GM12878 (cell line): ENCODE results near the gene MDM1. TPM values are rescaled to one million over a fixed set of nuclear protein-coding genes. Genes with fewer than 3 reads are reported as not detected.

ENCODE experiments used
- ATAC-seq: fragments of 200-7000 bp; cut with Tn5 transposase; 3 replicates; pipeline ENCODE4 v1.9.1; 2020; ENCODE audit warnings: mild to moderate bottlenecking, moderate library complexity
- BruUV-seq: library from RNA; stranded (reverse); fragments of 400-500 nt; replicated peaks from 2 replicates; lab custom pipeline; 2021; lab: Mats Ljungman, UMichigan
- CTCF ChIA-PET: fragments of 300-600 bp; sonication (Branson Sonifier 250); formaldehyde crosslinking; extraction: SDS; loops from one replicate; lab custom pipeline; 2021; ENCODE audit warnings: inconsistent platforms; lab: Yijun Ruan, JAX
- POLR2A ChIA-PET: fragments of 350-600 bp; formaldehyde crosslinking; extraction: SDS; loops from one replicate; lab custom pipeline; 2021; ENCODE audit warnings: inconsistent platforms; lab: Charles Lee
- RAD21 ChIA-PET: fragments of 300-600 bp; sonication (Branson Sonifier 250); formaldehyde crosslinking; loops from one replicate; lab custom pipeline; 2023; ENCODE audit warnings: antibody characterized with exemption; ENCODE audit not compliant: unreplicated experiment; lab: Charles Lee
- SMC1A ChIA-PET: fragments of 300-600 bp; sonication (Branson Sonifier 250); formaldehyde crosslinking; loops from one replicate; lab custom pipeline; 2023; ENCODE audit not compliant: unreplicated experiment, uncharacterized antibody; lab: Charles Lee
- DNase-seq: peaks from one replicate; pipeline ENCODE4 v3.0.0-alpha.2; 2011; ENCODE audit warnings: low read depth, low spot score
- FAIRE-seq: peaks from 3 replicates; lab custom pipeline; 2011; peaks lifted over from hg19 to GRCh38; lab: Jason Lieb, UNC
- H2AFZ ChIP-seq: 2 replicates; pipeline ENCODE4 v1.6.0; 2011; ENCODE audit warnings: low read depth, low read length, control low read depth; ENCODE audit not compliant: control insufficient read depth
- H3K27ac ChIP-seq: 2 replicates; pipeline ENCODE4 v1.5.1; 2011; ENCODE audit warnings: control low read depth; ENCODE audit not compliant: control insufficient read depth, insufficient read depth
- H3K27me3 ChIP-seq, 2 experiments: replicated peaks in 1 of 2; 2 replicates each; pipeline versions ENCODE4 v1.6.0 to v1.6.1; 2011; ENCODE audit warnings: low read length in 1 of 2; ENCODE audit not compliant: control insufficient read depth in 2 of 2, insufficient read depth in 2 of 2
- H3K36me3 ChIP-seq, 2 experiments: 2 replicates each; pipeline ENCODE4 v1.5.1; 2011; ENCODE audit warnings: low read length in 1 of 2; ENCODE audit not compliant: control insufficient read depth in 2 of 2, insufficient read depth in 2 of 2
- H3K4me1 ChIP-seq: 2 replicates; pipeline ENCODE4 v1.6.1; 2011; ENCODE audit warnings: mild to moderate bottlenecking, low read length, moderate library complexity, mixed read lengths; ENCODE audit not compliant: control insufficient read depth, insufficient read depth
- H3K4me2 ChIP-seq: 2 replicates; pipeline ENCODE4 v1.6.0; 2011; ENCODE audit warnings: control low read depth; ENCODE audit not compliant: control insufficient read depth, insufficient read depth
- H3K4me3 ChIP-seq: fragments of 200-600 bp; sonication (generic); 2 replicates; pipeline ENCODE4 v1.5.1; 2016
- H3K79me2 ChIP-seq: 2 replicates; pipeline ENCODE4 v1.6.0; 2011; ENCODE audit warnings: low read length; ENCODE audit not compliant: control insufficient read depth, insufficient read depth
- H3K9ac ChIP-seq: 2 replicates; pipeline ENCODE4 v1.8.0; 2011; ENCODE audit warnings: low read length, control low read depth, mixed read lengths; ENCODE audit not compliant: control insufficient read depth, insufficient read depth
- H3K9me3 ChIP-seq: replicated peaks from 3 replicates; pipeline ENCODE4 v1.5.1; 2011; ENCODE audit warnings: mild to moderate bottlenecking, low read length; ENCODE audit not compliant: control insufficient read depth, insufficient read depth
- H4K20me1 ChIP-seq: 2 replicates; pipeline ENCODE4 v1.6.0; 2011; ENCODE audit not compliant: control insufficient read depth, insufficient read depth
- ASH2L ChIP-seq: fragments of 300-600, 200-600 bp; sonication (generic); IDR thresholded peaks from 2 replicates; pipeline ENCODE4 v1.6.1; 2017; ENCODE audit warnings: low read depth, mild to moderate bottlenecking, borderline replicate concordance
- HCFC1 ChIP-seq: fragments of 150-350 bp; IDR thresholded peaks from 2 replicates; pipeline ENCODE4 v1.6.1; 2014; ENCODE audit warnings: low read length
- NBN ChIP-seq: fragments of 450-650 bp; IDR thresholded peaks from 2 replicates; pipeline ENCODE4 v1.6.1; 2016
- NFIC ChIP-seq: IDR thresholded peaks from 2 replicates; pipeline ENCODE4 v1.6.1; 2012; ENCODE audit warnings: low read depth, mild to moderate bottlenecking, inconsistent platforms, low read length, moderate library complexity
- PAX8 ChIP-seq: fragments of 450-650 bp; IDR thresholded peaks from 2 replicates; pipeline ENCODE4 v1.6.1; 2017; ENCODE audit warnings: mild to moderate bottlenecking, moderate library complexity
- RUNX3 ChIP-seq: IDR thresholded peaks from 2 replicates; pipeline ENCODE4 v1.6.1; 2012; ENCODE audit warnings: low read length, inconsistent platforms
- SIN3A ChIP-seq: IDR thresholded peaks from 2 replicates; pipeline ENCODE4 v1.6.1; 2012; ENCODE audit warnings: low read depth, low read length, improper control_type of control experiment
- SMC3 ChIP-seq: IDR thresholded peaks from 2 replicates; pipeline ENCODE4 v1.6.1; 2011; ENCODE audit warnings: low read length, improper control_type of control experiment, borderline replicate concordance
- SPI1 ChIP-seq: IDR thresholded peaks from 2 replicates; pipeline ENCODE4 v1.6.1; 2011; ENCODE audit warnings: low read depth, mild to moderate bottlenecking, low read length, moderate library complexity, borderline replicate concordance; ENCODE audit not compliant: insufficient read depth
- SREBF2 ChIP-seq: IDR thresholded peaks from 2 replicates; pipeline ENCODE4 v1.6.1; 2012; ENCODE audit warnings: mild to moderate bottlenecking, low read length
- STAT3 ChIP-seq: IDR thresholded peaks from 2 replicates; pipeline ENCODE4 v1.6.1; 2011; ENCODE audit warnings: low read depth, low read length, improper control_type of control experiment
- SUZ12 ChIP-seq: fragments of 200-600 bp; sonication (generic); IDR thresholded peaks from one replicate; pipeline ENCODE4 v1.6.1; 2018; ENCODE audit warnings: antibody characterized with exemption, mild to moderate bottlenecking; ENCODE audit not compliant: unreplicated experiment
- TARDBP ChIP-seq: IDR thresholded peaks from 2 replicates; pipeline ENCODE4 v1.6.1; 2016; ENCODE audit warnings: borderline replicate concordance
- ZNF217 ChIP-seq: fragments of 450-650 bp; IDR thresholded peaks from 2 replicates; pipeline ENCODE4 v1.6.1; 2017; ENCODE audit warnings: antibody characterized with exemption, mild to moderate bottlenecking
- ZNF384 ChIP-seq: IDR thresholded peaks from 2 replicates; pipeline ENCODE4 v1.6.1; 2012; ENCODE audit warnings: low read depth, mild to moderate bottlenecking, low read length, improper control_type of control experiment, borderline replicate concordance
- WGBS: methylation state at CpG from one replicate; pipeline ENCODE4 v1.1.6; 2016; ENCODE audit warnings: low lambda C conversion rate; ENCODE audit not compliant: insufficient replicate concordance, insufficient coverage; ENCODE audit errors: missing lambda C conversion rate; 5-methylcytosine and 5-hydroxymethylcytosine counted together
- in situ Hi-C: fragments of 300-500 bp; cut with MboI; formaldehyde crosslinking; loops from 9 replicates; pipeline ENCODE4 v1.14.3; 2018; ENCODE audit warnings: mixed read lengths
- intact Hi-C: fragments of 100-400 bp; cut with micrococcal nuclease; formaldehyde crosslinking; loops from one replicate; pipeline ENCODE4 v1.14.2; 2022; ENCODE audit not compliant: unreplicated experiment
- polyA plus RNA-seq, 11 experiments: library from polyadenylated mRNA; depleted of rRNA in 4 of 11; unstranded in 6 of 11; stranded (reverse) in 5 of 11; fragments of >200 nt; fragmentation: Nextera tagmentation in 4 of 11; fragmentation: Illumina TruSeq in 1 of 11; extraction: Ambion mirVana in 4 of 11; extraction: Trizol in 1 of 11; gene quantifications; 1 replicate in 1 of 11; 2 replicates in 10 of 11; pipeline versions ENCODE4 v1.2.1 to v1.2.3, GENCODE V29; 2011 to 2016; ENCODE audit warnings: inconsistent platforms in 2 of 11, missing spikeins in 2 of 11, low read depth in 1 of 11
- total RNA-seq, 4 experiments: library from RNA; depleted of rRNA in 3 of 4; stranded (reverse); fragments of >200 nt in 3 of 4; fragmentation: Illumina TruSeq in 1 of 4; extraction: Trizol in 1 of 4; gene quantifications; 2 replicates each; pipeline versions ENCODE4 v1.2.1 to v1.2.3, GENCODE V29; 2013 to 2021
- TF ChIP-seq, protein P1 (sequence below): fragments of 450-650 bp; formaldehyde crosslinking; IDR thresholded peaks from 2 replicates; pipeline ENCODE4 v1.4.0; 2020; ENCODE audit warnings: mild to moderate bottlenecking, moderate library complexity
- TF ChIP-seq, protein P2 (sequence below): IDR thresholded peaks from 2 replicates; pipeline ENCODE4 v1.6.1; 2012; ENCODE audit warnings: low read length, inconsistent platforms

MDM1 gene
- total and polyA plus RNA-seq, 10 of the 15 experiments (the other 5 are each of a cell fraction or from before 2014, with no cell fraction given) = 10.1 to 25.3 (median 16.5) TPM

DNA sequence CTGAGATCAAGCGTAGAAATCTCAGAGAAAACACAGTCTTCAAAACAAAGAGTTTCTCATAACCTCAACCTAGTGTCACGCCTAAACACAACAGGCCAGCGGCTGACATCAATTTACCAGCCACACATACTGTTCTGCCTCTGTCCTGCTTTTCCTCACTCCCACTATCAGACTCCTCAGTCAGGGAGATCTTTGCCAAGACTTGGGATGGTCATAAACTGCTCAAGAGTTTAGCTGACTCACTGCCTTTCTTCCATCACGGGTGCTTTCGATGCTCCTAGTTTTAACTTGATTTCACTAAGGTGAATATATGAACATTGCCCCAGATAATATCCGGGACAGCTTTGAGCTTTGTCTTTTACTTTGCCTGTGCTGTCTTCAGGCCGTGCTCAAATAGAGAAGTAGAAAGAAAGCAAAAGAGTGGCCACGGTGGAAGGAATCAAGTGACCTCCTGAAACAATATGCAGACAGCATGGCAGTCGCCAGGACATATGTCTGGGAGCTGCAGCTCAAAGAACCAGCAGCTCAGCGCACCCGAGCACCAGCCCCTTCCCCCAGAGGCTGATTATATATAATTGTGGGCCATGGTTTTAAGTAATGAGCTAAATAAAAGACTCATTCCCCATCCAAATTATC lies 12.1 kb downstream of the MDM1 start:
- ATAC-seq = no peak
- Histone ChIP-seq H3K27ac (no peak overlapping the region), H2AFZ (no peak overlapping the region), H3K36me3 (no peaks in the 10 kb centered on the region), H3K4me2 (no peak overlapping the region), H3K4me3 (no peak overlapping the region), H3K4me1 (no peaks in the 10 kb centered on the region), H3K27me3 (no peaks in the 10 kb centered on the region), H3K9ac (no peak overlapping the region), H3K79me2 (no peaks in the 10 kb centered on the region), H3K9me3 (no peaks in the 10 kb centered on the region), H4K20me1 (no peaks in the 10 kb centered on the region)
- no peak for FAIRE-seq
- no TSS peak for BruUV-seq
- WGBS = 94% methylated on average over 11 of the region's 11 CpGs
- RAD21 ChIA-PET = interaction anchor here (0.7 to 2.6 kb wide), 7 partner anchors 12 to 345 kb away, joined by 3 to 13 read pairs (median 4); partner anchors contain the start of gene MDM1
- SMC1A ChIA-PET = interaction anchor here (0.8 to 3.0 kb wide), 10 partner anchors 11 to 750 kb away, joined by 3 to 39 read pairs (median 4); partner anchors contain the start of genes IL26 and MDM1
- no peak for TF ChIP-seq HCFC1
- no peak for TF ChIP-seq NFIC
- TF ChIP-seq, protein P1, sequence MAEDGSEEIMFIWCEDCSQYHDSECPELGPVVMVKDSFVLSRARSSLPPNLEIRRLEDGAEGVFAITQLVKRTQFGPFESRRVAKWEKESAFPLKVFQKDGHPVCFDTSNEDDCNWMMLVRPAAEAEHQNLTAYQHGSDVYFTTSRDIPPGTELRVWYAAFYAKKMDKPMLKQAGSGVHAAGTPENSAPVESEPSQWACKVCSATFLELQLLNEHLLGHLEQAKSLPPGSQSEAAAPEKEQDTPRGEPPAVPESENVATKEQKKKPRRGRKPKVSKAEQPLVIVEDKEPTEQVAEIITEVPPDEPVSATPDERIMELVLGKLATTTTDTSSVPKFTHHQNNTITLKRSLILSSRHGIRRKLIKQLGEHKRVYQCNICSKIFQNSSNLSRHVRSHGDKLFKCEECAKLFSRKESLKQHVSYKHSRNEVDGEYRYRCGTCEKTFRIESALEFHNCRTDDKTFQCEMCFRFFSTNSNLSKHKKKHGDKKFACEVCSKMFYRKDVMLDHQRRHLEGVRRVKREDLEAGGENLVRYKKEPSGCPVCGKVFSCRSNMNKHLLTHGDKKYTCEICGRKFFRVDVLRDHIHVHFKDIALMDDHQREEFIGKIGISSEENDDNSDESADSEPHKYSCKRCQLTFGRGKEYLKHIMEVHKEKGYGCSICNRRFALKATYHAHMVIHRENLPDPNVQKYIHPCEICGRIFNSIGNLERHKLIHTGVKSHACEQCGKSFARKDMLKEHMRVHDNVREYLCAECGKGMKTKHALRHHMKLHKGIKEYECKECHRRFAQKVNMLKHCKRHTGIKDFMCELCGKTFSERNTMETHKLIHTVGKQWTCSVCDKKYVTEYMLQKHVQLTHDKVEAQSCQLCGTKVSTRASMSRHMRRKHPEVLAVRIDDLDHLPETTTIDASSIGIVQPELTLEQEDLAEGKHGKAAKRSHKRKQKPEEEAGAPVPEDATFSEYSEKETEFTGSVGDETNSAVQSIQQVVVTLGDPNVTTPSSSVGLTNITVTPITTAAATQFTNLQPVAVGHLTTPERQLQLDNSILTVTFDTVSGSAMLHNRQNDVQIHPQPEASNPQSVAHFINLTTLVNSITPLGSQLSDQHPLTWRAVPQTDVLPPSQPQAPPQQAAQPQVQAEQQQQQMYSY (CRISPR knock-in tag) = no peak
- no peak for TF ChIP-seq SMC3
- TF ChIP-seq RUNX3 = no peak
- no peak for TF ChIP-seq SIN3A
- no peak for TF ChIP-seq ZNF217
- no peak for TF ChIP-seq STAT3
- no peak for TF ChIP-seq ASH2L
- TF ChIP-seq PAX8 = no peak
- TF ChIP-seq SPI1 = no peak
- TF ChIP-seq NBN = no peak
- TF ChIP-seq TARDBP = no peak
- TF ChIP-seq ZNF384 = no peak
- TF ChIP-seq, protein P2, sequence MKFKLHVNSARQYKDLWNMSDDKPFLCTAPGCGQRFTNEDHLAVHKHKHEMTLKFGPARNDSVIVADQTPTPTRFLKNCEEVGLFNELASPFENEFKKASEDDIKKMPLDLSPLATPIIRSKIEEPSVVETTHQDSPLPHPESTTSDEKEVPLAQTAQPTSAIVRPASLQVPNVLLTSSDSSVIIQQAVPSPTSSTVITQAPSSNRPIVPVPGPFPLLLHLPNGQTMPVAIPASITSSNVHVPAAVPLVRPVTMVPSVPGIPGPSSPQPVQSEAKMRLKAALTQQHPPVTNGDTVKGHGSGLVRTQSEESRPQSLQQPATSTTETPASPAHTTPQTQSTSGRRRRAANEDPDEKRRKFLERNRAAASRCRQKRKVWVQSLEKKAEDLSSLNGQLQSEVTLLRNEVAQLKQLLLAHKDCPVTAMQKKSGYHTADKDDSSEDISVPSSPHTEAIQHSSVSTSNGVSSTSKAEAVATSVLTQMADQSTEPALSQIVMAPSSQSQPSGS = no peak
- no peak for TF ChIP-seq SUZ12
- TF ChIP-seq SREBF2 = no peak
- intact Hi-C loops (loop anchor here (5.0 kb wide), 2 partner anchors 38 to 208 kb away; no protein-coding TSS in a partner anchor), in situ Hi-C loops (loop anchor here (5.0 kb wide), 1 partner anchor 278 kb away; no protein-coding TSS in a partner anchor)
- POLR2A ChIA-PET = interaction anchor here (1.4 kb wide), 1 partner anchor 36 kb away, joined by 4 read pairs; no protein-coding TSS in a partner anchor
- CTCF ChIA-PET = interaction anchor here (0.6 to 3.7 kb wide), 11 partner anchors 9 to 491 kb away, joined by 3 to 60 read pairs (median 5); partner anchors contain the start of gene IL26
- no peak for DNase-seq
